Measurements from ENCODE around the gene DOCK2.

The DOCK2 gene

DNA sequence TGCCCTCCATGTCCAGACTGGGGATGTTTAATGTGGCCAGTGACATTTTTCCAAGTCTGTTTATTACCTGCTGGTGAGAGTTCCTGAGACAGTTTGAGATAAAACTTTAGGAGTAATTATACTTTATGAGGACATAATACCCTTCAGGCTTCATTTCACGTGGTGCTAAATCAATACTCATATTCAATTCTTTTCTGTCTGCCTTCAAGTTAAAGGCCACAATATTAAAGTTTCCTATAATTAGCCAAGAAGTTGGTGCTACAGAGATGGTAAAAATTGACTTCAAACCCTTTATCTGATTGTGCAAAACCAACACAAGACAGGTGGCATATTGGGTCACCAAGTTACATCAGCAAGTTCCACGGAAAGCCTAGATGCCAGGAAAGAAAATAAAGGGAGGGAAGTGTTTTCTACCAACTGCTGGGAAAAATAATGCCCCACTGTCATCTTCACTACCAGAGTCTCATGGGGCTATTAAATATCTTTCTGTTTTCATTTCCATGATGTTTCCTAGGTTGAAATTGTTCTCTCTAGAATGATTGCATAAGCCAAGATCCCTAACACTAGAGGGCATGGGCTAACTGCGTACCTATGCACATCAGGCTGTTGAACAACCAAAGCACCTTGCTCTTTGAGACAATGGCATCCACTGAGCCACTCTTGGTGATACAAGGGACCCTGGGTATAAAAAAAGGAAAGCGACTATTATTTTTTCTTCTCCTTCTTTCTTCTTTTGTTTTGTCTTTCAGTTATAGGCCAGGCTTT is 274.6 kb downstream of the DOCK2 start:
- no peak for DNase-seq

DNA sequence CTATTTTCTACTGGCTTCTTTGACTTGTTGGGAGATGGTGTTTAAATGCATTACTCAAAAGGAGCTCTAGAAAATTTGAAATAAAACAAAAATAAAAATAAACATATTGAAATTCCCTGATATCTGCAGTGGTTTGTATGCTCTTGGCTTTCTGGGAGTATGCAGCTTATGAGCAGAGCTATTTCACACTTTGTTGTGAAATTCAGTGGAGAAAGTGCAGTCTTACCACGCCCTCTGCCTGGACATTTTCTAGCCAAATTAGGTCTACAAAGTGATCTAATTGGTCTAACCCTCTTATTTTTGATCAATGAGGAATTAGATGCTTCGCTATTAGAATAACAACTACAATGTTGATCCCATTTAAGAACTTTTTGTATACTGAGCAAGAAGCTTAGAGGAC is 276.4 kb downstream of the DOCK2 start:
- no peak for DNase-seq

DNA sequence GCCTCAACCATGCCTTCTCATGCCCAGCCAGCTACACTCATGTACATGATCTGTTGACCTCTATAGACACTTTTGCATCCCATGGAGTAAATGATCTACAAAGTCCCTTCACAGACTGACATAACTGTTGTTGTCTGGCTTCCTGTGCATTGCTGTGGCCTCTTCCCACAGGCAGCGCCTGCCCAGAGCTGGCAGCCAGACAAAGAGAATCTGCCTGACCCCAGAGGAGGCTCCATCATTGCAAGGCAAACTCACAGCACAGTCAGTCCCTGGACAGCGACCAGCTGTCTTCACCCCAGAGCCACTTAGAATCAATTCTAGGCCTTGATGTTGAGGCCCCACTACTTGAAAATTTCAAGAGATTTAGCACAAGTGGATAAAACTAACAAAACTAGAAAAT is 277.7 kb downstream of the DOCK2 start:
- DNase-seq = no peak

DNA sequence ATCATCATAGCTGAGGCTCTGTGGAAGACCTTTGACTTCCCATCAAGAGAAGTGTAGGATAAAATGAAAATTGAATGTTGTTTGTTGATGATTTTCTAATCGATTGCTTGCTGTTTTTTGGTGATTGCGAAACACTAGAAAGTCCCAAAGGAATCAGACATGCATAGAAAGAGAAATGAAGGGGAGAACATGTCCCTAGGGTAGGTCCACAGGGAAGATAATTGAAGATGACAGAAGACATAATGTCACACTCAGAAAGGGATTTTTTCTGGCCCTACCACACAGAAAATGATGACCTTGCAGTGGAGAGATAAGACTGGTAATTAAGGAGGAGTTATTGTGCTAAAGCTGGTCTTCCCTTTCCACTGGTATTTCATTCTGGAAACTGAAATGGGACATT is 280.4 kb downstream of the DOCK2 start:
- DNase-seq = peak; percentile 49

DNA sequence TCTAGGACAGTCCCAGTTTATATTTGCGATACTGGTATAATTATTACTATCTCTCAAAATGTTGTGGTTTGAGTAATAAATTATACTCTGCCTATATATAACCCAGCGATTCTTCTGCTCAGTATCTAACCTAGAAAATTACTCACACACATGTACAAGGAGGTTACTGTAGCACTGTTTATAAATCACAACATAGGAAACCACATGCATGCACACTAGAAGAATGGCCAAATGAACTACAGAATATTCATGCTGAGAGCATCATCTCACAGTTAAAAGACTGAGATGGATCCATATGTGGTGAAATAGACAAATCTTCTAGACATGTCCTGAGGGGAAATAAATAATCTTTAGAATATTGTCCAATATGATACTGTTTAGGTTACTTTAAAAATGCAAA is 281.2 kb downstream of the DOCK2 start:
- no peak for DNase-seq

DNA sequence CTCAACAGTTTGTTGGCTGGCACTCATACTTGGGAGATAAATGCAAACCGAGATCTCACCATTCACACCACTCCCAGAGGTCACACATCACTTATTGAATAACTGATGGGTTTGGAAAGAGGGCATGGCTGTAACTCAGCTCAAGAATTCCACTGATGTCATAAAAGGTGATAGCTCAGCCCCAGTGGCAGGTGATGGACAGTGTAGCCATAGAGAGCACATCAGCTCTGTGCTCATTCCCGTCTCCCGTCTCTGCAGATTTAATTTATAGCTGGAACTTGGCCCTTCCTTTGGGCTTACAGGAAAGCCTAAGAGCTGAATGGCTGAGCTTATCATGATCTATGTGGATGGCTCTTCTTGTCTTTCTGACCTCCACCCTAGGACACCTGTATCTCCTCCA is 283.4 kb downstream of the DOCK2 start:
- no peak for DNase-seq

DNA sequence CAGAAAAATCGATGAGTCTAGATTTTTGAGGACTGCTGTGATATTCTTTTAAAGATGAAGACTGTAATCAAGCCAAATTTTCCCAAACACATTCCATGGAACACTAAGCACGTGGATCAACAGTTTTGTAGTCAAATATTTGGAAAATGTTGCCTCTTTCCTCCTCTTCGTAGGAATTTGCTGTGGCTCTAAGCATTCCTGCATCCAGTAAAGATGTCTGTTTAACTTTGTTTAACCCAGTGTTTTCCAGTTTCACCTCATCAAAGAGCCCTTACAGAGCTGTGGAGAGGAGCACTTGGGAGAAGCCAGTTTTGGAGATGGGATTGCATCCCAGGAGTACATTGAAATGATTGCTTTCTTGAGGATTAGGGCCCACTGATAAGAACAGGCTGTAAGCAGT is 284.3 kb downstream of the DOCK2 start:
- no peak for DNase-seq

DNA sequence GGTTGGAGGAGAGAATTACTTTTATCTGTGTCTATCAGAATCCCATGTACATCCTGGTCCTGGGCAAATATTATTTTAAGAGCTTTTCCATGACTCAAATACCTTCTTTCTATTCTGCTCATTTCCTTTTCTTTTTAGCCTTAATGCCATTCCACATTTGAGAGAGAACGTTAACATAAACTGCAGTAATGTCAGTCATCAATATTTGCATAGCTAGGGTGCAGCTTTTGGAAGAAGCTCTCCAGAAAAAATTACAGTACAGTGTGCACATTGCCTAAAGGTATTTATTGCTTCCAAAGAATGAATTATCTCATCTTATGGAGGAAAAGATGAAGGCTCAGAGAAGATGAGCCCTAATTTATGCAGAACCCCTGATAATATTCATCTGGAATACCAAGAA is 284.9 kb downstream of the DOCK2 start:
- no peak for DNase-seq

DNA sequence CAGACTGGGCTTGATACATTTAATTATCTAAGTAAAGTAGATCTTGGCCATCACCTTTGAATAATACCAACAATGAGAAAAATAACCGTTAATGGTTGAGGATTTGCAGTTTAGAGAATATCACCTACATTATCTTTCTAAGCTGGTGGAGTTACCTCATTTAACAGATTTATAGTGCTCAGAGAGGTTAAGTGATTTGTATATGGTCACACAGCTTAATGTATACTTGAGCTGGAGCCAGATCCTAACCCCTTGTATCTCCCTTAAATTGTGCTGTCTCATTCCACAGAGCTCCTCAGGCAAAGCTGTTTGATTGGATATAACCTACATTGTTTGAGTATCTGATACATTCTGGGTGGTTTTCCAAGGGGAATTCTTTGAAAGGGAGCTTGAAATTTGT is 285.4 kb downstream of the DOCK2 start:
- DNase-seq = no peak

DNA sequence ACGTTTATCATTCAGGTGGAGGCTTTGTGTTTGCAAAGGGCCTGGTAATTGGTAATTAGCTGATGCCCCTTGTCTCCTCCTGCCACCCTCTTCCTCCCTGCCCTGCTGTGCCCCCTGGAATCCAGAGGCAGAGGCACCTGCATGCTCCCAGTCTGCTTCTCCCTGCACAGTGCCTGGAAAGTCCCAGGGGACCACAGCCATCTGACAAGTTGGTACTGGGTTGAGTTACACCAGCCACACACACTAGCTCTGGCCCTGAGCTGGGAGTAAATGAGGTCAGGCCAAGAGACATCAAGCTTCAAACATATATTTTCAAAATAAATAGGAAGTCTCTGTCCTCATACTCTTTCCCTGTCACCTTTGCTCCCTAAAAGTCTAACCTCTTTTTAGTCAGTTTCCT is 286.9 kb downstream of the DOCK2 start:
- no peak for DNase-seq

DNA sequence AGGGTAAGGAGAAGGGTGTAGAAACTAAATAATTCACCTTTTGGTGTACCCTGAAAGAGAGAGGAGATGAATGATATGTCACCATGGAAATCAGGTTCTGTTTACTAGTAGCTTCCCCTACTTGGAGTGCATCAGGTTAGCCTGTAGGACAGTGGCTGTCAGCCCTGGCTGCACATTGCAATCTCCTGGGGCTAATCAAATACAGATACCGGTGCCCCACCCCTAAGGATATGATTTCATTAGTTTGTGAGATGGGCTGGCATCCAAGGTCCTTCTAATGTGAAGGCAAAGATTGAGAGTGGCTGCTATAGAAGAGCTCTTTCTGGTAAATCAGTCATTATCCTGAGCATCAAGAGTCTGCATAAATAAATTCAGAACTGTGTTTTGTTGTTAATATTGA is 296.1 kb downstream of the DOCK2 start:
- DNase-seq = no peak

DNA sequence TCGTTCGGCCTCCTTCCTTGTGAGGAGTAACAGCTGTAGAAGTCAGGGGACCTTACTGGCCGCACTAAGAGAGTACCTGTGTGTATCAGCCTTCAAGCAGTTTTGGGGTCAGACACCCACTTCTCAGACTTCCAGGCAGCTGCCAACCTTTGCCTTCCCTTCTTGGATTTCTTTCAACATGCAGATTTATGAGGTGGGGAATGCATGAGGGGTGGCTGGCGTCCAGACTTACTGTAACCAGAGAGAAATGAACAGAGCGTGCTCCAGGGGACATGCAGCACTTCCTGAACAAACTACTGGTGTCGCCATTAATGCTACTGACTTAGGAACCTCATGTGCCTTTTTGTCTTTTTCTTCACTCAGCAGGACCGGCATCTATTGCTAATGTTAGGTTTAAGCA is 296.5 kb downstream of the DOCK2 start:
- no peak for DNase-seq

DNA sequence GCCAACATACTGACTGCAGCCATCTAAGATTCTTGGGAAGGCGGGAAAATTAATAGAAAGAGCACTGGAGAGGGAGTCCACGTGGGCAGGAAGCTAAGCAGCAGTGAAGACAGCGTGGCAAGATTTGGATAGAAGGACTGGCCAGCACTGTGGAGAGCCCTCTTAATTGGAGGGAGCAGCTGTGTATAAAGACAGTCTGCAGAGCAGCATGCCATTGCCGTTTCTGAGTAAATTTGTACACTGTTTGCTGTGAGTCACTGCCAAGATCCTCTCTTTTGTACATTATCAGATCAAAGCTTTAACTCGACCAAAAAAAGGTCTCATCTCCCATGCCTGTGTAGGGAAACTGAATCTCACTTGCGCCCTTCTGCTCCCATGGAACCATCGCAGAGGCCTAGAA is 297.9 kb downstream of the DOCK2 start:
- DNase-seq = no peak

DNA sequence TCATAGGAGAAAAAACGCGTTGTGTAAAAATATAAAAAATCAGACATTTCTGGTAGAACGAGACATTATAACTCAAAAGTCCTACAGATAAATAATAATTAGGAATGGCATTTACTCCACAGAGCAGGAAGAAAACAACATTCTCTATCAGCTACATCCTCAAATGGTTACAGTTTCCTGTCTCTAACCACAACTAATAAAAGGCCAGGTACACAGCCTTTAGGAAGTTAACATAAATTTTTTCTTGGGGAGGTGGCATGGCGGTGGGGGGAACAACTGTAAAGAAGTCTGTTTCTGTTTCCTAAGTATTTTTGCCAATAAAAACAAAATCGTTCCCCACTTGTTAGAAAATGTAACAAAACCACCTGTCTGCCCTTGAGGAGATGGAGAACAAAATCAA is 298.7 kb downstream of the DOCK2 start:
- DNase-seq = no peak

DNA sequence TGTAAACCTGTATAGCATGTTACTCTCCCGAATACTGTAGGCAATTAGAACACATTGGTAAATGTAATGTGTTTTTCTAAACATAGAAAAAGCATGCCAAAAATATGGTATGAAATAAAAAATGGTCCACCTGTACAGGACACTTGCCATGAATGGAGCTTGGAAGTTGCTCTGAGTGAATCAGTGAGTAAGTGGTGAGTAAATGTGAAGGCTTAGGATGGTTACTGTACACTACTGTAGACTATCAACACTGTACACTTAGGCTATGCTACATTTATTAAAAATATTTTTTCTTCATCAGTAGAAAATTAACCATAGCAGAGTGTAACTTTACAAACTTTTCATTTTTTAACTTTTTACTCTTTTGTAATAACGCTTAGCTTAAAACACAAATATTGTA is 301.4 kb downstream of the DOCK2 start:
- no peak for DNase-seq

DNA sequence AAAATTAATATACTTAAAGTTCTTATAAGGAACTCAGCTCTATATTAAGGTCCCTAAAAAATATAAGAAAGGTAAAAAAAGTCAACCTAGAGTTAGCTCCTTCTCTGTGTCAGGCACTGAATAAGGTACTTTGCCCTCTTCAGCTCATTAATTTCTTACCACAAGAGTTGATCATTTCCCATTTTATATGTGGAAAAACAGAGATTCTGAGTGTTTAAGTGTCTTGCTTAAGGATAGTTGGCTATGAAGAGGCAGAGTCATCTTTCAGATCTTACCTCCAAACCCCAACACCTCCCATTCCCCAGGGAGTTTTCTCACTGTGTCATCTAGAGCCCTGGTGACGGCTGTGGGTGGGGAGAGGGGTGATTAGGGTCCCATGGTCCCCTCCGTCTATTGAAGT is 302.7 kb downstream of the DOCK2 start:
- no peak for DNase-seq

DNA sequence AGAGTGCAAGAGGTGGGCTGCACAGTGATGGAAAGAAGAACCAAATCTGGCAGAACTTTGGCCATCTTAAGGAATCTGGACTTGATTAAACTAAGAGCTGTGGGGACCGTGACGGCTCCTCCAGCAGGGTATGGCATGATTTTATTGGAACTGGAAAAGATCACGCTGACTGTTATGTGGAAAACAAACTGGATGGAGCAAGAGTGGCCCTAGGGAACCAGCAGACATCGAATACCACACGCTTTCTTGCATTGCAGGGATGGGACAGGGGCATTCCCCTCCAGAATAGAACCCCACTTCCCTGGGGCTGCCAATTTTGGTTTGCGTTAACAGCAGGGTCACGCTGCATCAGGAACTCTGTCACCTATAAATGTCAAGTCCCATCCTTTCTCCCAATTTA is 304.5 kb downstream of the DOCK2 start:
- DNase-seq = no peak

DNA sequence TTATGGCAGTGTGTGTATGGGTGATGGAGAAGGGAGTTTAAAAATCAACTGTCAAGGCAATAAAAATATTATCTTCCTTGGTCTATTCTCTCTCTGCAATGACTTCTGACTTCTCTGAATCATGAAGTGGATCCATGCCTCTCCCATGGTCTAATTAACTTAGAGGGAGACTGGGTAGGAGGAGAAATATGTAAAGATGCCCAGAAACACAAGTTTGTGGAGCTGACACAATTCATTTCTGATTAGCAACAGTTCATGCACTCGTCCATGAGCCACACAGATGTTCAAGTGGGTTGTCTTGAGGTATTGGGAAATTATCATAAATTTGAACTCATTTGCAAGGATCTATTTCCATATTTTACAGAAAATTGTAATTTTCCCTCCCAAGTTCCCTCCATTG is 305.1 kb downstream of the DOCK2 start:
- DNase-seq = no peak

DNA sequence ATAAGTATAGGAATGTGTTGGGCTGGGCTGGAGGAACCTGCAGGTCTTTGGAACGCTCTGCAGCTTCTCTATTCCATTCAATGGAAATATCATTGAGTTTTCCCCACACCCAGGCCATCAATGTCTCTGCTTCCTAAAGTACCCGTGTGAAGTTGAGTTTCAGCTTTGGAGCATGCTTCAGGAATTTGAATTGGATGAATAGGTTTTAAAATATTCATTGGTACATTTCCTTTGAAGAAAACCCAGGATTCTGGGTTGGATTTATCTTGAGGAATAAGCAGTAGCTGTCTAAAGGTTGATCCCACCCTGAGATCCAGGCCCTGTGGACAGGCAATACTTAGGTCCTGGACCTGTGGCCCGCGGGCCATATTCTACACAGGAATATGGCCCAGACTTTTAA is 306.0 kb downstream of the DOCK2 start:
- DNase-seq = no peak

DNA sequence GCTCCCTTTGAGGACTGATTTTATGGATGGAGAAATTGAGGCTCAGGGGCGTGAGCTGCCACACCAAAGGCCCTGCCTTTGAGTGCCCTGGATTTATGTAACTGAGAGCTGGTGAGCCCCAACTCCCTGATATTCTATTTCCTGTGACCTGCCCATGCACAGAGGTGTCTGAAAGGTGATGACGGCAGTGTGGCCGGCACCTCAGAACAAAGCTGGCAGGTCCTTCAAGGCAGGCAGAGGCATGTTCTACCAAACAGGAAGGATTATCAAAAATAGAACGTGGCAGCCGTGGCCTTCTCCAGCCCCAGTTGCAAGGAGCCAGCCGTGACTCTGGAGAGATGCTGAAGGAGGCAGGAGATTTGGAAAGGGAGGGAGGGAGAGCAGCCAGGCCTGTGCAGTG is 307.0 kb downstream of the DOCK2 start:
- DNase-seq = no peak

DNA sequence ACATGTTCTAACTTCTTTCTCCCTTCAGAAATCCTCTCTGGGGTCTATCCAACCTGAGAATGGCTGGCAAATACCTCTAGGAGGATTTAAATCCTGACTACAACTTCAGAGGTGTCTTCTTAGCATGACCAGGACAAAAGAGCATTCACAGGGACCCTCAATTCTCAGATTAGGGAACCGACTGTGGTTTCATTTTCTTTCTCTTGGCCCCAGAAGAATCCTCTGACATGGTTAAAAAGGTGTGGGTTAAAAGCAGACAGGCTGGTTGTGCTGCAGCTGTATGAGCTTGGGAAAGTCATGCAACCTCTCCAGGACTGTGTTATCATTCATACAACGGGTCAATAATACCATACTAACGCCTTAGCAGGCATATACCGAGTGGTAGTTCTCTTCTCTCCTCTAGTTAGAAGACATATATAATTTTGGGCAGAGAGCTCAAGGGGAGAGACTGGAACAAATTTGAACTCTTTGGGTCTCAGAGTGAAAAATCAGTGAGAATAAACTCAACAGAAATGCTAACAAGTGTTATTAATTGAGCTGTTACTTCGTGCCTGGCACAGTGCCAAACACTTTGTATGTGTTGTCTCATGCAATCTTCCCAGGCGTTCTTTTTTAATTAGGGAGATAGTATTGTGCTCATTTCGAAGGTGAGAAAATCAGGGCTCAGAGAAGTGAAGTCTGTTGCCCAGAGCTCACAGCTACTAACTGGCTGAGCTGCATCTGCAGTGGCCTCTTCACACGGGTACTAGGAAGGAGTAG is 308.0 kb downstream of the DOCK2 start:
- peak; percentile 14 for DNase-seq

DNA sequence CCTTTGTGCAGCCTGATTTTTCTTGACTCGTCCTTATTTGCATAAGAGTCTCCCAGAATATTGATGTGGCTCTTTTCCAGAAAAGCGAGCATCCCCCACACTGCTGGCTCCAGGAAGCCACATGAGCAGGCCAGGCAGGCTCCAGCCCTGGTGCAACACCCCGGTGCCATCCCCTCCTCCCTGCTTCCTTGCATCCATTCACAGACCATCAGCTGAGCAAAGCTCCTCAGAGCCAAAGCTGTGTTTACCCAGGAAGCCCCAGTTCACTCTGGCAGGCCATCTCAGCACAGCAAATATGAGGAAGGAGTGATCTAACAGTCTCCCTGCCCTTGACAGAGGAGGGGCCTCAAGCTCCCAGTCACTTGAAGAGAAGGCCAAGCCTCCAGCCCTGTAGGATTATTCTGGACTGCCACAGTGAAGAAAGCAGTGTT is 308.8 kb downstream of the DOCK2 start:
- DNase-seq = peak; percentile 6

DNA sequence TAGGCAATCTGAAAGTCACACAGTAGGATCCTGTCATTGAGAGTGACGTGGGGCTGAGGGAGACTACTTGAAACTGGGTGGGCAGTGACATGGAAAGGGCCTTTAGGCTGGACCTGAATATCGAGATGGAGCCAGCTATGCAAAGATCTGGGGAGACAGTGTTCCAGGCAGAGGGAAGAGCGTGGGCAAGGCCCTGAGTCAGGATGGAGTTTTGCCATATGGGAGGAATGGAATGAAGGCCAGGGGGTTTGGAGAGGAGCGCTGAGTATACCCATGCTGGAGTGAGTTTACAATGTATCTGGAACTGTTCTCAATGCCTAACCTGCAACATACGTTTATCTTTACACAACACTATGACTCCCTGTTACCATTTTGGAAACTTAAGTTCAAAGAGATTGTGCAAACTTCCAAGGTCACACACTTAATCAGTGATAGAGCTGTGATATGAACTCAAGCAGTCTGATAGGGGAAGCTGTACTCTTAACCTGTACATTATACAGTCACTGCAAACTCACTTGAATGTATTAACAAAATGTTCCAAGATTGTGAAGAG is 309.7 kb downstream of the DOCK2 start:
- no peak for DNase-seq

DNA sequence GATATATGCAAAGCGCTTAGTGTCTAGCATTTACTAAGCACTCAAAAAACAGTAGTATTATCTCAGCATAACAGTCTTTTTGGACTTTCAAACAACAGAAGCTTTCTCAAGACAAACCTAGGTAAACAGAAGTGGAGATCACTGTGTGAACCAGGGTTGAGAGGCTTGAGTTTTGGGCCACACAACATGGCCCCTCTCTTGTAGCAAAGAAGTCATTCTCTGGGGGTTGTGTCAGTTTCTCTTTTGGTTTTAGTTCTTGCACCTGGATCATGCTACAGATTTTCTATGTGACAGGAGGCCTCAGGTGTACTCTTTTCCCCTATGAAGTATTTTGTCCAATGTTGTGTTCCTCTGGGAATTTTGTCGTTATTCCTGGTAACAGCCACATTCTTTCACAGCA is 313.3 kb downstream of the DOCK2 start:
- no peak for DNase-seq
